ENCODE measurements around the gene C6orf62. TPM values are rescaled to one million over a fixed set of nuclear protein-coding genes. Genes with fewer than 3 reads are reported as not detected.
A peak's percentile ranks its signal among the peaks of the same experiment; 100 is the strongest.
"Not testable (repeated sequence)": the region's sequence is repeated elsewhere in the genome, so short reads cannot be mapped to it uniquely, and the experiment has no call there.

The C6orf62 gene
- total RNA-seq, 2 experiments from 2014 or later: 155 to 156 TPM

DNA sequence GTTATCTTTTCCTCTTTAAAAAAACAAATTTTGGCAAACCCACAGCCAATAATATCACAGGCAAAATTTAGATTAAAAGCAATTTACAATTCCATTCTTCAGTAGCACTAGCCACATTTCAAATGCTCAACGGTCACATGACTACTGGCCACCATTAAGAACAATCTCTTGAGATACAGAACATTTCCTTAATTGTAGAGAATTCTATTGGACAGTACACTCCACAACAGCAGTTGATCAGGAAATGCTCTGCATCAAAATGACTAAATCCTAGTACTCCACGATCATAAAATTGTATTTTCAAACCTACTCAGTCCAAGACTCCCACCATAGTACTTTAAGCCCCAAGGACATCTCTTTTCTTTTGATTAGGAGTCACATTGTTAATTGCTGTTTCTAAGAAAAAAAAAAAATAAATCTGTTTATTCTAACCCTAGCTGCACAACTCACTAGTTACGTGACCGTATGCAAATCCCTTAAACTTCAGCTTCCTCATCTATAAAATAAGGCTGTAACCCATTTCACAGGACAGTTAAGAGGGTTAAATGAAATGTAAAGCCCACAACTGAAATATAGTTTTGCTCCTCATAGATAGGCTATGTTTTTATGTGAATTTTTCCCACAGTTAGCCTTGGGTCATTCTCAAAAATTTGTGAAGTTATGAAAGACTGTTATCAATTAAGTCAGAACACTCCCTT is 9.8 kb downstream of the C6orf62 start:
- Mint-ChIP-seq H3K36me3 (ENCODE audit: low read depth) (peaks cover 83% of the 10 kb centered on the region), H3K27ac (no peak overlapping the region), H3K27me3 (no peaks in the 10 kb centered on the region), H3K4me1 (peaks cover 47% of the 10 kb centered on the region), H3K4me3 (no peak overlapping the region), H3K9me3 (no peaks in the 10 kb centered on the region)
- no peak for DNase-seq
- POLR2A ChIA-PET: interaction anchor here (1.7 kb wide), 1 partner anchor 10 kb away, joined by 8 read pairs; the partner anchor contains the start of gene C6orf62
- CTCF ChIA-PET: interaction anchor here (0.6 to 0.8 kb wide), 3 partner anchors 13 to 65 kb away, joined by 3 read pairs; no protein-coding TSS in a partner anchor

DNA sequence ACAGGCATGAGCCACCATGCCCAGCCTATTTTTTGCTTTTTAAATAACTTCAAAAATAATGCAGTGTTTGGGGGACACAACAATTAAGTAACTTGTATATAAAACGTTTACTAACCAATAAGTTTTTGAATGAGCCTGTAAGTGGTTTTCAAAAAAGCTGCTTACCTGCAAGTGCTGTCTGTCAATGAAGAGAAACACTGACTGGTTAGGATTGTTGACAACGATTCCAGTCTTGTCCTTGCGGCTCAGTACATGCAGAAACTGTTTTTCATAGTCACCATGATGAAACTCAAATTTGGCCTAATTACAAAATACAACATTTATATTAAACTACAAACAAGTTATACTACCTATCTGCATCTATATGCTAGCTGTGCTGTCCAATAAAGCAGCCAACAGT is 10.3 kb downstream of the C6orf62 start:
- no peak for DNase-seq
- H3K27me3 Mint-ChIP-seq: no peaks in the 10 kb centered on the region
- CTCF ChIA-PET: interaction anchor here (0.6 kb wide), 2 partner anchors 13 to 65 kb away, joined by 3 read pairs; no protein-coding TSS in a partner anchor
- no peak overlapping the region for H3K4me3 Mint-ChIP-seq
- peaks cover 44% of the 10 kb centered on the region for H3K4me1 Mint-ChIP-seq
- no peak overlapping the region for H3K27ac Mint-ChIP-seq
- no peaks in the 10 kb centered on the region for H3K9me3 Mint-ChIP-seq
- POLR2A ChIA-PET: interaction anchor here (1.7 kb wide), 1 partner anchor 11 kb away, joined by 8 read pairs; the partner anchor contains the start of gene C6orf62
- peaks cover 83% of the 10 kb centered on the region for H3K36me3 Mint-ChIP-seq (ENCODE audit: low read depth)

DNA sequence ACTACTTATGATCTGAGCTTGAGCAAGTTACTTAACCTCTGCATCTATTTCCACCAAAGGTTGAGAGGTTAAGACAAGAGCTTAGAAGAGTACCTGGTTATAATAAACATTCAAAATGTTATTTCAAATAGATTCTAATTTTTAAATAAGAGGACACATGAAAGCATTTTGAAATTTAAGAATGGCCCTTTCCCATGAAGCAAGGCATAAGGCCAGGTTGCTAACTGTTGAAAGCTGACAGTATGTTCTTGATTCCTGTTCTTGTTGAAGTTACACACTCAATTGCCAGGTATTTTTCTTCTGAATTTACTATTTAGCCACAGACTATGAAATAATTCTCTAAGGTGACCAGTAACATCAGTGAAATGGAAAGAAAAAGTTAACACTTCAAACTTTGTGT is 14.5 kb downstream of the C6orf62 start:
- Mint-ChIP-seq H3K27ac (no peak overlapping the region), H3K4me1 (peaks cover 26% of the 10 kb centered on the region), H3K36me3 (ENCODE audit: low read depth) (peaks cover 70% of the 10 kb centered on the region), H3K27me3 (no peaks in the 10 kb centered on the region), H3K9me3 (no peaks in the 10 kb centered on the region), H3K4me3 (no peak overlapping the region)
- no peak for DNase-seq
- ChIA-PET CTCF (interaction anchor here (0.9 to 2.5 kb wide), 3 partner anchors 67 to 124 kb away, joined by 3 to 7 read pairs (median 3); no protein-coding TSS in a partner anchor), POLR2A (interaction anchor here (1.5 to 6.8 kb wide), 2 partner anchors 9 to 14 kb away, joined by 3 to 41 read pairs; partner anchors contain the start of gene C6orf62)

DNA sequence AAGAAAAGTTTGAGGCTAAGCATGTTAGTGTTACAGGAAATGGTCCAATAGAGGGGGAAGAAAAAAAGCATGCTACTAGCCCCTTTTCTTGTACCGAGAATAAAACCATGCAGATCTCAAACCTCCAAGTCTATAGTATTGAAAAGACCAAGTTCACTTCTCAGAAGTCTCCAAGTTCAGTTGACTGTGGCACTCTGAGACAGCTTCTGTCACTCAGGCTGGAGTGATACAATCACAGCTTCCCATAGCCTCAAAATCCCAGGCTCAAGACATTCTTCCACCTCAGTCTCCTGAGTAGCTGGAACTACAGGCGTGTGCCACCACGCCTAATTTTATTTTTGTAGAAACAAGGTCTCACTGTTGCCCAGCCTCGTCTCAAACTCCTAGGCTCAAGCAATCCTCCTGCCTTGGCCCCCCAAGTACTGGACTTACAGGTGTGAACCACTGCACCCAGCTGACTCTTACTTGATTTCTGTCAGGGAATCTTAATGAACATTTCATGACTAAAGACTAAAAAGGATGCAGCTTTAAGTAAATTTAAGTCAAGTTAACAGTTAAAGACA is 16.2 kb downstream of the C6orf62 start:
- no peak overlapping the region for H3K27ac Mint-ChIP-seq
- H3K27me3 Mint-ChIP-seq: no peaks in the 10 kb centered on the region
- peaks cover 58% of the 10 kb centered on the region for H3K36me3 Mint-ChIP-seq (ENCODE audit: low read depth)
- H3K4me3 Mint-ChIP-seq: no peak overlapping the region
- no peak for DNase-seq
- H3K4me1 Mint-ChIP-seq: peaks cover 19% of the 10 kb centered on the region
- no peaks in the 10 kb centered on the region for H3K9me3 Mint-ChIP-seq
- ChIA-PET CTCF (interaction anchor here (3.0 kb wide), 1 partner anchor 120 kb away, joined by 23 read pairs; no protein-coding TSS in a partner anchor), POLR2A (interaction anchor here (1.2 to 6.8 kb wide), 3 partner anchors 11 to 72 kb away, joined by 3 to 41 read pairs (median 3); partner anchors contain the start of genes C6orf62 and GMNN)

DNA sequence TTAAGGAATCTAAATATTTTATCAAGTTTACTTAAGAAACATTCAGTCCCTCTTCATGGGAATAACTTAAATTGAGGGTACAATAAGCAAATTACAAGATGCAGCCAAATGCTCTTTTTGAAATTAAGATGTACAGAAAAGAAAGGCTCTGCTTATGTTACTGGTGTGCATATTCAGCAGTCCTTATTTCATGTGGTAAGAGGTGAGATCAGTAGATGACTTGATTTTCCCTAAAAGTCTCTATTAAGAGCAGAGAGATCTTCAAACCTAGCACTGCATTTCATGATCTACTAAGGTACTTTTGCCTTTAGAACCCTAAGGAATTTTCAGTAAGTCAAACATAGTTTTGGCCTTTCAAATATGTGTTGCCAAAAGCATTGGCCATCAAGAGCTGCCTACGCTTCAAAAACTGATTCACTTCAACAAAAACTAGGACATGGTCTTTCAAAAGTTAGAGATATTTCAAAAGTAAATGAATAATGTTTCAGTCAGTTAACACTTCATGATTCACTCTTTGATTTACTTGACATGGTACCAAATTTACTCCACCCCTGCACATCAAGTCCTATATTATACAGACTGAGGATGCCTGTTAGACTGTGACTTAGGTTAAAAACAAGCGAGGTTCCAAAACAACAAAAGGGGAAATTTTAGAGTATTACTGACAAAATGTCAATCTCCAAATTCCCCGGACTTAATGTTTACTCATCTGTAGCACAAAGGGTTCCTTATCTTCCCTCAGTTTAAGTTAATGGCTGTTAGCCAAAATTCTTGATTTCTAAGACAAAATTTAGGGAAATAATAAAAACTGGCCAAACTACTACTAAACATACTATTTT is 19.2 kb downstream of the C6orf62 start:
- Mint-ChIP-seq H3K9me3 (no peaks in the 10 kb centered on the region), H3K27me3 (no peaks in the 10 kb centered on the region), H3K36me3 (ENCODE audit: low read depth) (peaks cover 32% of the 10 kb centered on the region), H3K4me3 (no peak overlapping the region), H3K27ac (no peak overlapping the region), H3K4me1 (peaks cover 14% of the 10 kb centered on the region)
- no peak for DNase-seq
- ChIA-PET CTCF (interaction anchor here (3.0 to 3.1 kb wide), 2 partner anchors 117 to 118 kb away, joined by 22 to 23 read pairs; no protein-coding TSS in a partner anchor), POLR2A (no interaction called here)

DNA sequence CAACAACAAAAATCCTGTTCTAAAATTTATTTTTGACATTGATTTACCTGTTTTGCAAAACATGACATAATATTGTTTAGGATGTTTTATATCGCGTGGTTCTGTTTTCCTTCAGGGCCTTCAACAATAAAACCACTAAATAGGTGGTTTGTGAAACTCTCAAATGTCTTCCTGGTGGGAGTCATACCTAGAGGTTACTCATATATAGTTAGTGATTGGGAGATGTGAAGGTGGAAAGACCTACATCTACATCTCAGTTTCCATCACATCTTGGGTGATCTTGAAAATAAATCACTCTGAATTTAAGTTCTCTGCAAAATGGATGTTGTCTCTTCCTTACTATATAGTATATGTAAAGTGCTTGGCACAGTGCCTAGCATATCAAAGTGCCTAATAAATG is 22.9 kb downstream of the C6orf62 start:
- H3K27ac Mint-ChIP-seq: no peak overlapping the region
- CTCF ChIA-PET: interaction anchor here (1.0 to 3.3 kb wide), 4 partner anchors 111 to 115 kb away, joined by 6 to 22 read pairs (median 14); no protein-coding TSS in a partner anchor
- H3K4me3 Mint-ChIP-seq: no peak overlapping the region
- no peaks in the 10 kb centered on the region for H3K27me3 Mint-ChIP-seq
- H3K4me1 Mint-ChIP-seq: peaks cover 8% of the 10 kb centered on the region
- H3K9me3 Mint-ChIP-seq: no peaks in the 10 kb centered on the region
- POLR2A ChIA-PET: no interaction called here
- H3K36me3 Mint-ChIP-seq (ENCODE audit: low read depth): peaks cover 5% of the 10 kb centered on the region
- no peak for DNase-seq

DNA sequence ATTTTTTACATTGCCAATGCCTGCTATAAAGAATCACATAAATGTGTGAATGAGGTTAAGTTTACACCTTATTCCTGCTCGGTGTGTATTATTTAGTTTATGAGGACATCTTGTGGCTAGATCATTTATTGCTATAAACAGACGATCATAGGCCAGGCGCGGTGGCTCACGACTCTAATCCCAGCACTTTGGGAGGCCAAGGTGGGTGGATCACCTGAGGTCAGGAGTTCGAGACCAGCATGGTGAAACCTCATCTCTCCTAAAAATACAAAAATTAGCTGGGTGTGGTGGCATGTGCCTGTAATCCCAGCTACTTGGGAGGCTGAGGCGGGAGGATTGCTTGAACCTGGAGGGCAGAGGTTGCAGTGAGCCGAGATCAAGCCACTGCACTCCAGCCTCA is 23.3 kb downstream of the C6orf62 start:
- not testable (repeated sequence) for H3K4me3 Mint-ChIP-seq, H3K4me1 Mint-ChIP-seq

DNA sequence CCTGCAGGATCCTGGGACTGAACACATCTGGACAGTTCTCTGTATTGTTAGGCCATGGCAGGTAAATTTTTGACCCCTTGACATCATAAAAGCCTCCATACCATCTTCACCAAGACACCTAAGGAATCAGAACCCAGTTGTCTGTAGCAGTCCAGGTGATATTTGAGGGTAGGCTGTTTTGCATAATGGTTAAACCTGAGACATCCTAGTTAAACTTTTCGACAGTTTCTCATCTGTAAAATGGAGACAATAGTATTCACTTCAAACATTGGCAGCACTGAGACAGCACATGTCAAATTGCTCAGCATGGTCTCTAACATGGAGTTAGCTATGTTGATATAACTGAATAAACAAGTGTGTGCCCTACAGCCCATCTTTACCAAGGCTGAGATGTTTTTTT is 24.8 kb downstream of the C6orf62 start:
- no peak for DNase-seq
- ChIA-PET POLR2A (no interaction called here), CTCF (interaction anchor here (1.0 to 3.3 kb wide), 5 partner anchors 105 to 324 kb away, joined by 3 to 20 read pairs (median 4); no protein-coding TSS in a partner anchor)
- Mint-ChIP-seq H3K4me1 (peaks cover 8% of the 10 kb centered on the region), H3K36me3 (ENCODE audit: low read depth) (peaks cover 3% of the 10 kb centered on the region), H3K27me3 (no peaks in the 10 kb centered on the region), H3K4me3 (no peak overlapping the region), H3K9me3 (no peaks in the 10 kb centered on the region), H3K27ac (no peak overlapping the region)

More for the DNA sequence above, 23.3 kb downstream of the C6orf62 start:
- POLR2A ChIA-PET; H3K9me3 Mint-ChIP-seq; H3K36me3 Mint-ChIP-seq (ENCODE audit: low read depth); H3K27me3 Mint-ChIP-seq; H3K27ac Mint-ChIP-seq: not testable (repeated sequence)
- CTCF ChIA-PET: interaction anchor here (1.0 to 3.3 kb wide), 3 partner anchors 111 to 114 kb away, joined by 6 to 20 read pairs (median 7); no protein-coding TSS in a partner anchor
- peak; percentile 36 for DNase-seq

DNA sequence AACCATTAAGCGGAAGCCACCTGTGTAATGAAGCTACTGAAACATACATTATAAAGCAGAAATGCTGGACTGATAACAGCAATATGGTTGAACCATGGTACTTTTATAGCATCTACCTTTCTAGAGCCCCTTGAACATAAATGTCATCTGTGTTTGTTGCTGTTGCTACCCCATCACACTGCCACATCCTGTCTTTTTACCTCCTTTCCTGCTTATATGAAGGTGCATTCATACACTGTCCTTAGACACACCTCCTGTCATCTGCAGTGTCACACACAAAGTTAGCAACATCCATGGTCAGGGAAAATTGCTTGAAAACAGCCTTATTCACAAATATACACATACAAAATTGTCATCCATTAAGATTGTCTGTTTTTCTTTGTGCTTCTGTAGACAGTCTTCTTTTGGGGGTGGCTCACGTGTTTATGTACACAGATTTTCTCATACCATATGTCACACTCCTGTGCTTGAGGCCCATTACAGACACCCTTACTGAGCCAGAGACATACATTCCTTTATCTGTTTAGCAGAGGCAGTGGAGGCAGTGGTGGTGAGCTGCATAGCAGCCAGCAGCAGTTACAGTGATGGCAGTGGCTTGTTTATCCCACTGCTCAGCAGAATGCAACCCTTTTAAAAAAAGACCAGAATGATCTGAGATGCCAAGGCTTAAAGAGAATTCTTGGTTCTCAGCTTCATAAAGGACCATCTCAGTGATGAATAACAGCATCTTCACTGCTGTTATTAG is 25.9 kb downstream of the C6orf62 start:
- no peaks in the 10 kb centered on the region for H3K27me3 Mint-ChIP-seq
- POLR2A ChIA-PET: no interaction called here

DNA sequence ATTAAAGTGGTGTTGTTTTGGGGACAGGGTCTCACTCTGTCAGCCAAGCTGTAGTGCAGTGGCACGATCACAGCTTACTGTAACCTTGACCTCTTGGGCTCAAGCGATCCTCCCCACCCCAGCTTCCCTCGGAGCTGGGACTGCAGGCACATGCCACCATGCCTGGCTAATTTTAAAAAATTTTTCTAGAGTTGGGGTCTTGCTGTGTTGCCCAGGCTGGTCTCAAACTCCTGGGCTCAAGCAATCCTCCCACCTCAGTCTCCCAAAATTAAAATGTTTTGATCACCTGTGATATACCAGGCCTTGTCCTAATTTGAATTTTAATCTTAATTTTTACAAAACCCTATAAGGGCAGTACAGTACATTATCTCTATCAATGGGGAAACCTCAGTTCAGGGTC is 26.5 kb downstream of the C6orf62 start:
- Mint-ChIP-seq H3K27me3 (no peaks in the 10 kb centered on the region), H3K27ac (no peak overlapping the region), H3K4me3 (no peak overlapping the region), H3K36me3 (ENCODE audit: low read depth) (peaks cover 1% of the 10 kb centered on the region), H3K4me1 (peaks cover 8% of the 10 kb centered on the region), H3K9me3 (no peaks in the 10 kb centered on the region)
- POLR2A ChIA-PET: no interaction called here
- no peak for DNase-seq
- CTCF ChIA-PET: interaction anchor here (1.3 kb wide), 2 partner anchors 108 to 111 kb away, joined by 3 read pairs; no protein-coding TSS in a partner anchor

More for the DNA sequence above, 25.9 kb downstream of the C6orf62 start:
- no peaks in the 10 kb centered on the region for H3K9me3 Mint-ChIP-seq
- no peaks in the 10 kb centered on the region for H3K36me3 Mint-ChIP-seq (ENCODE audit: low read depth)
- H3K4me3 Mint-ChIP-seq: no peak overlapping the region
- H3K4me1 Mint-ChIP-seq: peaks cover 8% of the 10 kb centered on the region
- H3K27ac Mint-ChIP-seq: no peak overlapping the region
- CTCF ChIA-PET: interaction anchor here (1.3 to 3.3 kb wide), 2 partner anchors 108 to 112 kb away, joined by 3 to 20 read pairs; no protein-coding TSS in a partner anchor
- DNase-seq: no peak

DNA sequence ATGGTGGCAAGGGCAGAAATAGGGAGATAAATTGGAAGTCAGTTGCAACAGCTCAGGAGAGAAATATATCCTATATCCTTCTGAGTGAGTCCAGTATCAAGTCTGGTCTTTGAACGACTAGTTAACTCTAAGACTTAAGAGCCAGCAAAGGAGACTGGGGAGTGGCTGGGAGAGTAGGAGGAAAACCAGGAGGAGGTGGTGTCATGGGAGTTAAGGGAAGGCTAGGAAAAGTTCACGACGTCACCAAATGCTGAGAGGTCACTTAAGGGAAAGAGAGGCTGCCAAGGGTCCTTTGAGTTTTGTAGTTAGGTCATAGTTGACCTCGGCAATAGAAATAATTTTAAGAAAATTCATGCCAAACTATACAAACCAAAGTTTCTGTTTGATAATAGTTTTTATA is 27.0 kb downstream of the C6orf62 start:
- Mint-ChIP-seq H3K27ac (no peak overlapping the region), H3K4me3 (no peak overlapping the region), H3K27me3 (no peaks in the 10 kb centered on the region), H3K36me3 (ENCODE audit: low read depth) (peaks cover 3% of the 10 kb centered on the region), H3K4me1 (peaks cover 8% of the 10 kb centered on the region), H3K9me3 (no peaks in the 10 kb centered on the region)
- ChIA-PET POLR2A (no interaction called here), CTCF (interaction anchor here (0.8 to 1.3 kb wide), 3 partner anchors 107 to 111 kb away, joined by 3 read pairs; no protein-coding TSS in a partner anchor)
- no peak for DNase-seq

DNA sequence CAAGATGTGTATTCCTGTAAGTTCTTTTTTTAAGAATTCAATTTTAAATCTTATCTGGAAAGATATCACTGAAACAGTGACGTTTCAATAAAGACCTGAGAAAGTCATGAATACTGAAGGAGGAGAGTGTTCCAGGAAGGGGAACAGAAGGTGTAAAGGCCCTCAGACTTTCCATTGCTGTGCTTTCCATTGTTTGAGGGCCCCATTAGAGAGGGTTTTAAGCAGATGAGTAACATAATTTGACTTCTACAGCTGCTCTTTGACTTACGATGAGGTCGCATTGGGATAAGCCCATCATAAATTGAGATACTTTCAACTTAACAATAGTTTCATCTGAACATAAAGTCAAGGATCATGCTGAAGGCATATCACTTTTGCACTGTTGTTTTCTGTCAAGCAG is 27.4 kb downstream of the C6orf62 start:
- POLR2A ChIA-PET: no interaction called here
- no peak overlapping the region for H3K27ac Mint-ChIP-seq
- no peak for DNase-seq

More for the DNA sequence above, 27.4 kb downstream of the C6orf62 start:
- Mint-ChIP-seq H3K27me3 (no peaks in the 10 kb centered on the region), H3K4me1 (peaks cover 8% of the 10 kb centered on the region), H3K36me3 (ENCODE audit: low read depth) (peaks cover 3% of the 10 kb centered on the region), H3K9me3 (no peaks in the 10 kb centered on the region), H3K4me3 (no peak overlapping the region)
- CTCF ChIA-PET: interaction anchor here (0.8 to 1.3 kb wide), 2 partner anchors 109 to 110 kb away, joined by 3 read pairs; no protein-coding TSS in a partner anchor

Data from activated CD4-positive, alpha-beta memory T cell treated with anti-CD3 and anti-CD28 coated beads, Interleukin-2, amount 10 ng/mL, durations not matched to agents 7 days and 5 days (primary cell).